Activated T-helper 9 cell treated with anti-CD3 and anti-CD28 coated beads, Interleukin-2, amount 50 U/mL, for 16 hours (primary cell): Measurements from ENCODE around the gene NUBPL.
"Not testable (repeated sequence)": the region's sequence is repeated elsewhere in the genome, so short reads cannot be mapped to it uniquely, and the experiment has no call there.

Source experiments
- DNase-seq: peaks from one replicate; pipeline ENCODE4 v3.0.0-alpha.2; 2020; ENCODE audit warnings: low read depth

NUBPL gene

DNA sequence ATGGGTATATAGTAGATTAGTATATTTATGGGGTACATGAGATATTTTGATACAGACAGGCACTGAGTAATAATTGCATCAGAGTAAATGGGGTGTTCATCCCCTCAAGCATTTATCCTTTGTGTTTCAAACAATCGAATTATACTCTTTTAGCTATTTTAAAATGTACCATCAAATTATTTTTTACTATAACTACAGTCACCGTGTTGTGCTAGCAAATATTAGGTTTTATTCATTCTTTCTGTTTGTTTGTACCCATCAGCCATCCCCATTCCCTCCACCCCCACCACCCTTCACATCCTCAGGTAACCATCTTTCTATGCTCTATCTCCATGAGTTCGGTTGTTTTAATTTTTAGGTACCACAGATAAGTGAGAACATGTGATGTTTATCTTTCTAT is 115.8 kb downstream of the NUBPL start:
- no peak for DNase-seq

DNA sequence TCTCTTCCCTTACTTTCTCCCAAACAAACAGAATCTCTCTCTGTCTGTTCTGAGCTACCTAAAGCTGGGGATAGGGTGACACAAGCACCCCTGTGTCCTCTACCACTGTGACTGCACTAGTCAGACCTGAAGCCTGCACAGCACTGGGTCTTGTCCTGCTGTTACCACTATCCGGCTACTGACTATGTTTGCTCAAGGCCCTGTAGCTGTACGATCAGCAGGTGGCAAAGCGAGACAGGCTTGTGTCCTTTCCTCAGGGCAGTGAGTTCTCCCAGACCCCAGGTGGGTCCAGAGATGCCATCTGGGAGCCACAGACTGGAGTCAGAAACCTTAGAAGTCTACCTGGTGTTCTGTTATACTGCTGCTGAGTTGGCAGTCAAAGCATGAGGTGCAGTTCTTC is 116.4 kb downstream of the NUBPL start:
- DNase-seq = no peak

DNA sequence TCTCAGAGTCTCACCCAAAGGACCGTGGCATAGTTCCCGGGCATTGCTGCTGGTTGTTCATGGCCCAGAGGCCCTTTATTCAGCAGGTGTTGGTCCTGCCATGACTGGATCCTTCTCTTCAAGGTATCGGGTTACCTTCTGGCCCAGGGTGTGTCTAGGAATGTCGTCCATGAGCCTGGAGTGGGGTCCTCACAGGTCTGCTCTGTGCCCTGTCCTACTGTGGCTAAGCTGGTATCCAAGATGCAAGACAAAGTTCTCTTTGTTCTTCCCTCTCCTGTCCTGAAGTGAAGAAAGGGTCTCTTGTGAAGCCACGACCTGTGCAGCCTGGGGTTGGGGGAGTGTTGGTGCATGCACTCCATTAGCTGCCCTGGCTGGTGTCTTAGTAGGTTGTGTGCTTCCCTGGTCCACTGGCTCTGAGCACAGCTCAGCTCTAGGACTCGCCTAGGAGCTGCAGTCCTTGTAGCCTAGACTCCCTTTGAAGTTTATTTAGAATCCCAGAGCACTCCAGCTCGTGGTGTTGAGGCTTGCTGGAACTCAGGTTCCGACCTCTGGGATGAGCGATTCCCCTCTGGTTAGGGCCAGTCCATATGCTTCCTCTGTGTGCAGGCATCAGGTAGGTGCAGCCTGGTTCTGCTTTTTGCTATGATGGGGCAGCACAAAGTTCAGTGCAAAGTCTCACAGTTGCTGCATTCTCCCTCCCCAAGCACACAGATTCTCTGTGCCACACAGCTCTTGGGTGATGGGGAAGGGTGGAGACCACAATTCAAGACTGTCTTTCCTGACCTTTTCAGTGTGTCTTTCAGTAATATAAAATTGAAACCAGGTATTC is 117.4 kb downstream of the NUBPL start:
- no peak for DNase-seq

- no peak for DNase-seq
These were observed 121.6 kb downstream of the NUBPL start for GRCh38 chr14:31682768-31683167.

DNA sequence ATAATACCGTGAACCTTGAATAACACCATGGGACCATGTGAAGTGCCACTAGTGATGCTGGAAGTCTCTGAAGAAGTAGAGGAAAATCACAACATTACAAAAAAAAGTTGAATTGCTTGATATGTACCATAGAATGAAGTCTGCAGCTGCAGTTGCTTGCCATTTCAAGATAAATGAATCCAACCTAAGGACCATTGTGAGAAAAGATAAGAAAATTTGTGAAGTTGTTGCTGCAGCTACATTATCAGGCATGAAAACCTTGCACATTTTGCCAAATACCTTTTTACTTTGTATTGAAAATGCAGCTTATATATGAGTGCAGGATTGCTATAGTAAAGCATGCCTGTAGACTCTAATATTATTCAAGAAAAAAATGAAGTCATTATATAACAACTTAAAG is 126.5 kb downstream of the NUBPL start:
- no peak for DNase-seq

- DNase-seq = no peak
These were observed 128.9 kb downstream of the NUBPL start for GRCh38 chr14:31690056-31690455.

DNA sequence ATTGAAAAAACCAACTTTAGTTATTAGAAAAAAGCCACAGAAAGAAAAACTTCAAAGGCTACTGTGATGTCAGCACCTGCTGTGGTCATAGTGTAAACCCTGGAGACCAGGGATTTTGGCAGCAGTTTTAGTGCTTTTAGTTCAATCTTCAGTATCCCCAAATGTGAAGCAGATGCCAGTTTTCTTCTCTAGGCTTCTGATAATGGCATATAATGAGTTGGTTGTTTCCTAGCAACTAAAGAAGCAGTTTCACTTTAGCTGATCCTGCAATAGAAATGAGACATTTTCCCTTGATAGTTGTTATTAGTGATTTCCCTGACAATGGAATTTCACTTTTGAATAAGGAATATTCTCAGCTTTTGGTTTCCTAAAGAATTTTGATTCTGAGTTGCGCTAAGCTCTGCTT is 131.2 kb downstream of the NUBPL start:
- no peak for DNase-seq

DNA sequence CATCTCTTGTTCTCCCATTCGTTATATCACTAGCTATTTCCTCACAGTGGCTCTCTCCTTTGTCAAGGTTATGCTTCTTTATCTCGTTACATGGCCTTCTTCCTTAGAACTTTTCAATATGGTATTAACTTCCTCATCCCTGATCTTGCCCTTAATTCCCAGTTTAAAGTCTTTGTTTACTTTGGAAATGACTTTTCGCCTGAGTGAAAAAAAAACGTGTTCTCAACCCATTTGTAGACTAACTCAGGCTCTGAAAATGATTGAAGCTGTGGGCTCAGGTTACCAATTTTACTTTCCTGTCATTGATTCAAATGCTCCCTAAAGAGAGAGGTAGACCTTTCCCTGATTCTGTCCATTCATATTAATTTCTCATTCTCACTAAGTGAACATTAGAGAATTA is 135.2 kb downstream of the NUBPL start:
- DNase-seq = no peak

GRCh38 chr14:31699809-31700208 is 138.6 kb downstream of the NUBPL start:
- no peak for DNase-seq

DNA sequence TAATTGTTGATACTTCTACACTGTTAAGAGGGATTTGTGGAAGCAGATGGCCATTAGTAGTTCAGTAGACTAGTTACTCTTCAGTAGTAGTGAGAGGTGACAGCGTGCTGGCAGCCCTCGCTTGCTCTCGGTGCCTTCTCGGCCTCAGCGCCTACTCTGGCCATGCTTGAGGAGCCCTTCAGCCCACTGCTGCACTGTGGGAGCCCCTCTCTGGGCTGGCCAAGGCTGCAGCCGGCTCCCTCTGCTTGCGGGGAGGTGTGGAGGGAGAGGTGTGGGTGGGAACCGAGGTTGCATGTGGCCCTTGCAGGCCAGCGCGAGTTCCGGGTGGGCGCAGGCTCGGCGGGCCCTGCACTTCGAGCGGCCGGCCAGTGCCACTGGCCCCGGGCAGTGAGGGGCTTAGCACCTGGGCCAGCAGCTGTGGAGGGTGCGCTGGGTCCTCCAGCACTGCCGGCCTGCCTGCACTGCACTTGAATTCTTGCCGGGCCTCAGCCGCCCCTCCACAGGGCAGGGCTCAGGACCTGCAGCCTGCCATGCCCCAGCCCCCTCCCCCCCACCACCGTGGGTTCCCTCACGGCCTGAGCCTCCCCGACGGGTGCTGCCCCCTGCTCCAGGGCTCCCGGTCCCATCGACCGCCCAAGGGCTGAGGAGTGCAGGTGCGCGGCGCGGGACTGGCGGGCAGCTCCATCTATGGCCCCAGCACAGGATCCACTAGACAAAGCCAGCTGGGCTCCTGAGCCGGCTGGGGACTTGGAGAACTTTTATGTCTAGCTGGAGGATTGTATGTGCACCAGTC is 139.3 kb downstream of the NUBPL start:
- DNase-seq = no peak

GRCh38 chr14:31702130-31702529 is 140.9 kb downstream of the NUBPL start:
- DNase-seq = no peak

DNA sequence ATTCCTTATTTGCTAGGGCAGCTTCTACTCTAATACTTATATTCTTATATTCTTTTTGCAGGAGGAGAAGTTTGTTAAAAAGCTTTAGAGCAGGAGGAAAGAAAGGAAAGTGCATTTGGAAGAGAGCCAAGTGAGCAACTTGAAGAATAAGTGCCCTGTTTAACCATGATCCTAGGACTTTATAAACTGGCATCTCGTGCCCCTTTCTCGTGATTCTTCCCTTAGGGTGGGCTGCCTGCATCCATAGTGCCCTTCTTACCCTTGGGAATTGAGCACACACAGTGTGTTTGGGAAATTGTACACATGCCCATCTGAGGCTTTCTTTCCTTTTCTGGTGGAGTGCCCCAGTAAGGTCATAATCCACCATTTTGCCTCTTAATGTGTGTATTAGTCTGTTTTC is 141.9 kb downstream of the NUBPL start:
- no peak for DNase-seq

DNA sequence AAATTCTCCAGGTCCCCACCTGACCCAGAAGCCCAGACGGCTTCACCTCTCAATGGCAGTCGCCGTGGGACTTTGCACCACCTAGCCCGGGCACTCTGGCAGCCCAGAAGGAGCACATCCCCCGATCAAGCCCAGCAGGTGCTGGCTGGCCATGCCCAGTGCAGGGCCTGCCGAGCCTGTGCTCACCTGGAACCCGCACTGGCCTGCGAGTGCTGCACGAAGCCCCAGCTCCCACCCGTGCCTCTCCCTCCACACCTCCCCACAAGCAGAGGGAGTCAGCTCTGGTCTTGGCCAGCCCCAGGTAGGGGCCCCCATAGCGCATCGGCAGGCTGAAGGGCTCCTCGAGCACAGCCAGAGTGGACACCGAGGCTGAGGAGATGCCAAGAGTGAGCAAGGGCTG is 144.5 kb downstream of the NUBPL start:
- no peak for DNase-seq

DNA sequence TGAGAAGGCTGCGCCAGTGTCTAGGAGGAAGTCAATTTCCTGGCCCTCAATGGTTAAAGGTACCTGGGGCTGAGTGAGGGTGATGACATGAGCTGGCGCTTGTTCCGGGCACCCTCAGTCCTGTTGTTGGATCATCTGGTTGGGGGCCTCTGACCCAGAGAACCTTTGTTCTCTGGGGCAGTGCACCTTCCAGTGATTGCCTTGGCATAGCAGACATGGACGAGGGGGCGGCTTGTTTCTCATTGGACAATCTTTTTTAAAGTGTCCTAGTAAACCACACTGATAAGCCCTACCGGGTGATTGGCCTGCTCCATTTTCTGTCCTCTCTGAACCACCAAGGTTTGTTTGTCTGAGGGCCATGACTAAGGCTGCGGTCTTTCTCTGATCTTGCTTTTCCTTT is 147.5 kb downstream of the NUBPL start:
- DNase-seq = not testable (repeated sequence)

DNA sequence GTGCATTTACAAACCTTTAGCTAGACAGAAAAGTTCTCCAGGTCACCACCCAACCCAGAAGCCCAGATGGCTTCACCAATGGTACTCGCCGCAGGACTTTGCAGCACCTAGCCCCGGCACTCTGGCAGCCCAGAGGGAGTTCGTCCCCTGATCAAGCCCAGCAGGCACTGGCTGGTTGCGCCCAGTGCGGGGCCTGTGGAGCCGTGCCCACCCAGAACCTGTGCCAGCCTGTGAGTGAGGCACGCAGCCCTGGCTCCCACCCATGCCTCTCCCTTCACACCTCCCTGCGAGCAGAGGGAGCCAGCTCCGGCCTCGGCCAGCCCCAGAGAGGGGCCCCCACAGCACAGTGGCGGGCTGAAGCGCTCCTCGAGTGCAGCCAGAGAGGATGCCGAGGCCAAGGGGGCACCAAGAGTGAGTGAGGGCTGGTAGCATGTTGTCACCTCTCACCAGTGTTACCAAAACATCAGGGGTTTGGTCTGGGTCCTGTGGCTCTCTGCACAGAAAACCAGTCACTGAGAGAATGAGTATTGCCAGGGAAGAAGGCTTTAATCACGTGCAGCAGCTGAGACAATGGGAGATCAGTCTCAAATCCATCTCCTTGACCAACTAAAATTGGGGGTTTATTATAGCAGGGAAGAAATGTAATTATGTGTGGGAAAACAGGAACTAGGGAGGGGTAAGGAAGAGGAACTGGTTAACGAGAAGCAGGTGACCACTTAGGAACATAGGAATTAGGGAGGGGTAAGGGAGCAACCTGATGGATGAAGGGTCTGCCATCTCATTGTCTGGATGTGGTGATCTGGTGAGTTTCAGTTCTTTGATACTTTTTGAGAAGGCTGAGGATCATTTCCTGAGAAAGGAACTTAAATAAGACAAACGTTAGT is 151.3 kb downstream of the NUBPL start:
- no peak for DNase-seq

DNA sequence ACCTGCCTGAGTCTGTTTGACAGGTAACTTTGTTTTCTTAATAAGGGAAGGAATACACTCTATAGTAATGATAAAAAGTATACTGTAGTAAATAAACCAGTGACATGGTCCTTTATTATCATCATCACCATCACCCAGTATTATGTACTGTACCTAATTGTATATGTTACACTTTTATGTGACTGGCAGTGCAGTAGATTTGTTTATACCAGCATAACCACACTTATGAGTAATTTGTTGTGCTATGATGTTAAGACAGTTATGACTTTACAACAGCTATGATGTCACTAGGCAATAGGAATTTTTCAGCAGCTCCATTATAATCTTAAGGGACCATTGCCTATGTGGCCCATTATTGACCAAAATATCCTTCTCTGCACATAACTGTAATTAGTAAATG is 155.0 kb downstream of the NUBPL start:
- DNase-seq = no peak

- DNase-seq = no peak
These were observed 156.3 kb downstream of the NUBPL start for GRCh38 chr14:31717294-31718085.

GRCh38 chr14:31718585-31718984 is 157.4 kb downstream of the NUBPL start:
- DNase-seq = no peak

DNA sequence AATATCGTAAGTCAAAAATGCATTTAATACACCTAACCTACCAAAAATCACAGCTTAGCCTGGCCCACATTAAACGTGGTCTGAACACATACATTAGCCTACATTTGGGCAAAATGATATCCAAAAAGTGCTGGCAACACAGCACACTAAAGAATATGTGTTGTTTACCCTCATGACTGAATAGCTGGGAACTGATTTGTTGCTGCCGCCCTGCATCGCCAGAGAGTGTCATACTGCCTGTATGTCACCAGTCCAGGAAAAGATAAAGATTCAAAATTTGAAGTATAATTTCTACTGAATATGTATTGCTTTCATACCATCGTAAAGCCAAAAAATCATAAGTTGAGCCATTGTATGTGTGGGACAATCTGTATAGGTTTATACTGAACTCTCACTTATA is 157.8 kb downstream of the NUBPL start:
- DNase-seq = no peak

DNA sequence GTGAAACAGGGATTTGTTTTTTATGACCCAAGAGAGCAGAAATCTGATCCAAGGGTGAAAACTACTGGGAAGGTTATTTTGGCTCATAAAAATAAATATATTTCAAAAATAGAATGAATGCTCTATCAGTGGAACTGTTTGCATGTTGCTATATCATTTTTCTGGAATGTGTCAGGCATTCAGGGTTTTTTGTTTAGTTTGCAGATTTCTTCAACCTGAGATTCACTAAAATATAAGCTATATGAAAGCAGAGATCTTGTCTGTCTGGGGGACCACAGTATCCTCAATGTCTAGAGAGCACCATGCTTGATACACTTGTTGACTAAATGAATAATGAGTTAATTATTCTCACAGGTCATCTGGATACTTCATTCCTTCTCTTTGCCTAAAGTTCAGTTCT is 165.1 kb downstream of the NUBPL start:
- DNase-seq = no peak

DNA sequence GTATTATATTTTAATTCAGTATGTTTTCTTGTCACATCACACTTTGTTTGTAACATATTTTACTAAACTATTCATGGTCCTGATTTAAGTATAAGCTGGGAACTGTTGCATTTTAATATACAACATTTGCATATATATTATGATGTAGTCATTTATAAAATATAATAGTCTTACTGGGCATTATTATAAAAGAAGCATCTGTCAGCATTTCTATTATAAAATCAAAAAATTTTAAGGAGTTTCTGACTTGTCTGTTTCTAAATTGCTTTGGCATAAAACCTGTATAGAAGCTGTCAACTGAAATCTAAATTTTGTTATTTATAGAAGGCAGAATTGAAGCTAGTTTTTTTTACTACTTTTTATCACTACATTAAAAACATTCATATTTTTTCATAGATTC is 166.6 kb downstream of the NUBPL start:
- DNase-seq = no peak

GRCh38 chr14:31740688-31741087 is 179.5 kb downstream of the NUBPL start:
- no peak for DNase-seq
